DOHH2 (cell line): ENCODE measurements around the gene CENPVL2.
"Not testable (repeated sequence)": the region's sequence is repeated elsewhere in the genome, so short reads cannot be mapped to it uniquely, and the experiment has no call there.

Experiments used
- H3F3A ChIP-seq: fragments of 200-600 bp; sonication (generic), shearing (Covaris generic); 2 replicates; pipeline ENCODE4 v1.6.0; 2016; ENCODE audit warnings: antibody characterized with exemption, mild to moderate bottlenecking; ENCODE audit not compliant: control insufficient read depth, insufficient read depth
- H3K27ac ChIP-seq: fragments of 200-600 bp; sonication (generic); 2 replicates; pipeline ENCODE4 v1.5.1; 2014; ENCODE audit warnings: low read depth, mild to moderate bottlenecking, low read length, moderate library complexity
- H3K27me3 ChIP-seq: fragments of 200-600 bp; sonication (generic); 2 replicates; pipeline ENCODE4 v1.6.1; 2014; ENCODE audit warnings: mild to moderate bottlenecking, low read length, mixed read lengths; ENCODE audit not compliant: control insufficient read depth
- H3K36me3 ChIP-seq: fragments of 200-600 bp; sonication (generic); 2 replicates; pipeline ENCODE4 v1.6.1; 2014; ENCODE audit warnings: mild to moderate bottlenecking, low read length, moderate library complexity, mixed read lengths; ENCODE audit not compliant: control insufficient read depth
- H3K4me1 ChIP-seq: fragments of 200-600 bp; sonication (generic); 2 replicates; pipeline ENCODE4 v1.6.1; 2014; ENCODE audit warnings: mild to moderate bottlenecking, low read length, mixed read lengths; ENCODE audit not compliant: control insufficient read depth
- H3K4me2 ChIP-seq: fragments of 200-600 bp; sonication (generic); 2 replicates; pipeline ENCODE4 v1.6.0; 2014; ENCODE audit warnings: mild to moderate bottlenecking, low read length, moderate library complexity
- H3K4me3 ChIP-seq: fragments of 200-600 bp; sonication (generic); 2 replicates; pipeline ENCODE4 v1.5.1; 2014; ENCODE audit warnings: mild to moderate bottlenecking, low read length, mixed read lengths
- H3K79me2 ChIP-seq: fragments of 200-600 bp; sonication (generic); 2 replicates; pipeline ENCODE4 v1.6.1; 2014; ENCODE audit warnings: mild to moderate bottlenecking, low read length, mixed read lengths; ENCODE audit not compliant: control insufficient read depth
- H3K9me2 ChIP-seq: fragments of 200-600 bp; sonication (generic); replicated peaks from 2 replicates; pipeline ENCODE4 v1.6.1; 2014; ENCODE audit warnings: mild to moderate bottlenecking, low read length, mixed read lengths; ENCODE audit not compliant: control insufficient read depth
- H3K9me3 ChIP-seq: fragments of 200-600 bp; sonication (generic); 2 replicates; pipeline ENCODE4 v1.6.1; 2014; ENCODE audit warnings: antibody characterized with exemption, low read length, mixed read lengths; ENCODE audit not compliant: control insufficient read depth, insufficient read depth
- H4K20me1 ChIP-seq: fragments of 200-600 bp; sonication (generic); 2 replicates; pipeline ENCODE4 v1.6.0; 2014; ENCODE audit warnings: low read depth, mild to moderate bottlenecking, antibody characterized with exemption, low read length, moderate library complexity; ENCODE audit not compliant: control insufficient read depth, insufficient read depth
- EZH2phosphoT487 ChIP-seq: fragments of 200-600 bp; sonication (generic); IDR thresholded peaks from 2 replicates; pipeline ENCODE4 v1.6.1; 2017; ENCODE audit warnings: borderline replicate concordance, mild to moderate bottlenecking, antibody characterized with exemption, low read length, moderate library complexity, mixed read lengths
- TF ChIP-seq, protein P1 (sequence below): fragments of 200-600 bp; sonication (generic); IDR thresholded peaks from one replicate; pipeline ENCODE4 v1.5.1; 2014; ENCODE audit warnings: antibody characterized with exemption, mild to moderate bottlenecking, low read depth, low read length; ENCODE audit not compliant: poor library complexity, severe bottlenecking

Gene CENPVL2

DNA sequence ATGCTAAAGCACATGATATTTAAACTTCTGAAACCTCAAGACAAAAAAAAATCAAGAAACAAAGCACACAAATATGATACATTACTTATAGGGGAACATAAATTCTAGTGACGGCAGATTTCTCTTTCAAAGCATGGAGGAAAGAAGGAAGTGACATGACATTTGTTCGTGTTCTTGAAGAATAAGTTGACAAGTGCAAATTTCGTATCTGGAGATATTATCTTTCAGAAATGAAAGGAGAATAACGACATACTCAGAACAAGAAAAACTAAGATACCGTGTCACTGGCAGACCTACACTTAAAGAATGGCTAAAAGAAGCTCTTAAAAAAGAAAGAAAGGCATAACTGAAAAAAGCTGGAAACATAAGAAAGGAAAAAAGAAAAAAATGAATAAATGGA is 16.6 kb downstream of the CENPVL2 start:
- TF ChIP-seq EZH2phosphoT487 = no peak
- TF ChIP-seq, protein P1, sequence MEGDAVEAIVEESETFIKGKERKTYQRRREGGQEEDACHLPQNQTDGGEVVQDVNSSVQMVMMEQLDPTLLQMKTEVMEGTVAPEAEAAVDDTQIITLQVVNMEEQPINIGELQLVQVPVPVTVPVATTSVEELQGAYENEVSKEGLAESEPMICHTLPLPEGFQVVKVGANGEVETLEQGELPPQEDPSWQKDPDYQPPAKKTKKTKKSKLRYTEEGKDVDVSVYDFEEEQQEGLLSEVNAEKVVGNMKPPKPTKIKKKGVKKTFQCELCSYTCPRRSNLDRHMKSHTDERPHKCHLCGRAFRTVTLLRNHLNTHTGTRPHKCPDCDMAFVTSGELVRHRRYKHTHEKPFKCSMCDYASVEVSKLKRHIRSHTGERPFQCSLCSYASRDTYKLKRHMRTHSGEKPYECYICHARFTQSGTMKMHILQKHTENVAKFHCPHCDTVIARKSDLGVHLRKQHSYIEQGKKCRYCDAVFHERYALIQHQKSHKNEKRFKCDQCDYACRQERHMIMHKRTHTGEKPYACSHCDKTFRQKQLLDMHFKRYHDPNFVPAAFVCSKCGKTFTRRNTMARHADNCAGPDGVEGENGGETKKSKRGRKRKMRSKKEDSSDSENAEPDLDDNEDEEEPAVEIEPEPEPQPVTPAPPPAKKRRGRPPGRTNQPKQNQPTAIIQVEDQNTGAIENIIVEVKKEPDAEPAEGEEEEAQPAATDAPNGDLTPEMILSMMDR = no peak
- Histone ChIP-seq H3K79me2 (no peaks in the 10 kb centered on the region), H3K9me3 (no peaks in the 10 kb centered on the region), H3K27ac (no peak overlapping the region), H3K27me3 (no peaks in the 10 kb centered on the region), H4K20me1 (no peaks in the 10 kb centered on the region), H3K4me2 (no peak overlapping the region), H3K4me1 (no peaks in the 10 kb centered on the region), H3K4me3 (no peak overlapping the region), H3K36me3 (no peaks in the 10 kb centered on the region), H3F3A (no peaks in the 10 kb centered on the region), H3K9me2 (no peaks in the 10 kb centered on the region)

DNA sequence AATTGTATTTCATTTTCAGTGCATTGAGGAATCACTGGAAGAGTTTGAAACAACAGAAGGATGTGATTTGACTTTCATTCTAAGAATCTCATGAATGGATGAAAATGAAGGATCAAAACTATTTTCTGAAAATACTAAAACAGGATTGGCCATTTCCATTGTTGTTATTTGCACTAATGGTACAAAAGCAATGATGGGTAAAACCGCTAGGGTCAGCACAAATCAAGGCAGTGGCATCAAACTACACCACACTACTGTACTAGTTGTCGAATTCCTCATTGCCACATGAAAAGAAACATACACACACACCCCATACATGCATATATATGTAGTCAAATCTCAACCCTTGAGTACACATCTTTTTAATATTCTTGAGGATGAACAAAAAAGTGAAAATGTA is 39.3 kb downstream of the CENPVL2 start:
- TF ChIP-seq EZH2phosphoT487 = no peak
- TF ChIP-seq, protein P1 = no peak
- Histone ChIP-seq H4K20me1 (no peaks in the 10 kb centered on the region), H3K79me2 (no peaks in the 10 kb centered on the region), H3K4me1 (no peaks in the 10 kb centered on the region), H3F3A (no peaks in the 10 kb centered on the region), H3K27me3 (no peaks in the 10 kb centered on the region), H3K9me3 (no peaks in the 10 kb centered on the region), H3K4me3 (no peak overlapping the region), H3K4me2 (no peak overlapping the region), H3K36me3 (no peaks in the 10 kb centered on the region), H3K27ac (no peak overlapping the region), H3K9me2 (no peaks in the 10 kb centered on the region)

DNA sequence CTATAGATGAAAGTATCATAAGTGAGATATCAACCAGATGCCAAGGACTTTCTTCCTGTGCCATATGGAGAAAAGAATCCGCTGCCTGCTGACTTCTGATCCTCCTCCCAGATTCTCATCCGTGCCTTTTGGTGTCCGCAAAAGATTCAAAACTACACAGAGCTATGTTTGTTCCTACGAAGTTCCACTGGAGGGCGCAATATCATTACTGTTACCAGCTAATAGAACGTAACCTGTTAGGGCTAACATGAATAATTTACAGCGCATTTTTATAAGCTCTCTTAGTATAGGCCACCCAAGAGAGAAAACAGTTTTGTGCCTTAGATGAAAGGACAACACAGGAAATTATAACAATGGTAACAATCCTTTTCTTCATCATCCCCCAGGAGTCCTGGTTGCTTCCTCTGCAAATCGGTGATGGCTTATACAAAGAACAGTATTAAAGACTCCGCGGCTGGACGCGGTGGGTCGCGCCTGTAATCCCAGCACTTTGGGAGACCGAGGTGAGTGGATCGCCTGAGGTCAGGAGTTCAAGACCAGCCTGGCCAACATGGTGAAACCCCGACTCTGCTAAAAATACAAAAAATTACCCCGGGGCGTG is 41.1 kb downstream of the CENPVL2 start:
- H3K4me1 ChIP-seq = no peaks in the 10 kb centered on the region
- H3K79me2 ChIP-seq = no peaks in the 10 kb centered on the region
- H3K9me2 ChIP-seq = no peaks in the 10 kb centered on the region
- no peak overlapping the region for H3K4me3 ChIP-seq
- no peaks in the 10 kb centered on the region for H3K36me3 ChIP-seq
- H3F3A ChIP-seq = no peaks in the 10 kb centered on the region
- no peak overlapping the region for H3K4me2 ChIP-seq
- H3K9me3 ChIP-seq = no peaks in the 10 kb centered on the region
- no peaks in the 10 kb centered on the region for H3K27me3 ChIP-seq
- TF ChIP-seq, protein P1 = peak; percentile 54
- TF ChIP-seq EZH2phosphoT487 = no peak
- no peak overlapping the region for H3K27ac ChIP-seq
- H4K20me1 ChIP-seq = no peaks in the 10 kb centered on the region

DNA sequence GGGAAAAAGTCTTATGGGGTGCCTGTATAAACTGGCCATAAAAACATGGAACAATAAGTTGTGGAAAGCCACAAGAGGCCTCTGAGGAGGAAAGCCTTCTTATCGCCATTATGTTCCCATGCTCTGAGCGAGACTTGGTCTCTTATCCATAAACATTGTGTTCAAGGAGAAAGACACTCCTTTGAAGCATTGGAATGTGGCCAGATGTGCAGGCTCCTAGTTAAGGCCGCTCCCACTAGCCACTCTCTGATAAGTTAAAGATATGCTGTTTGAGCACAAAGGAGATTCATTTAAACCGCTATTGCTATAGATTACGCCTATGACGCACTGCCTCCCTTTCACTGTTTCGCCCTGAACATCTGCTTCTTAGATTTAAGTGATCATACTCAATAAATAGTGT is 46.1 kb downstream of the CENPVL2 start:
- H3K9me3 ChIP-seq, H3K27me3 ChIP-seq, H3F3A ChIP-seq, H3K36me3 ChIP-seq, H3K4me1 ChIP-seq, H3K27ac ChIP-seq, H3K4me3 ChIP-seq, H3K9me2 ChIP-seq, H3K79me2 ChIP-seq, H3K4me2 ChIP-seq, H4K20me1 ChIP-seq: not testable (repeated sequence)
